Stimulated activated CD4-positive, alpha-beta T cell treated with anti-CD3 and anti-CD28 coated beads, TNF-alpha, amount 100 ng/mL, for 1 hour (primary cell): Measurements from ENCODE around the gene EMB.
"Not testable (repeated sequence)": the region's sequence is repeated elsewhere in the genome, so short reads cannot be mapped to it uniquely, and the experiment has no call there.

Experiments
- DNase-seq, 3 donors: peaks; one replicate each; pipeline ENCODE4 v3.0.0-alpha.2; 2020; ENCODE audit warnings: low read depth in 3 of 3, low spot score in 1 of 3

EMB gene, protein sequence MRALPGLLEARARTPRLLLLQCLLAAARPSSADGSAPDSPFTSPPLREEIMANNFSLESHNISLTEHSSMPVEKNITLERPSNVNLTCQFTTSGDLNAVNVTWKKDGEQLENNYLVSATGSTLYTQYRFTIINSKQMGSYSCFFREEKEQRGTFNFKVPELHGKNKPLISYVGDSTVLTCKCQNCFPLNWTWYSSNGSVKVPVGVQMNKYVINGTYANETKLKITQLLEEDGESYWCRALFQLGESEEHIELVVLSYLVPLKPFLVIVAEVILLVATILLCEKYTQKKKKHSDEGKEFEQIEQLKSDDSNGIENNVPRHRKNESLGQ

GRCh38 chr5:50440651-50441492 is at the start of gene EMB:
Gene EMB (minus strand): TSS chr5:50441288. CDS start chr5:50441151, 137 bp downstream.
- peak in 2 of 3 donors; percentile 53 to 61 for DNase-seq

GRCh38 chr5:50489491-50489890 is 48.4 kb upstream of the EMB start:
- peak in 2 of 3 donors; percentile 21 to 24 for DNase-seq

- DNase-seq: not testable (repeated sequence)
Measured at GRCh38 chr5:50478790-50479189, 37.7 kb upstream of the EMB start.

DNA sequence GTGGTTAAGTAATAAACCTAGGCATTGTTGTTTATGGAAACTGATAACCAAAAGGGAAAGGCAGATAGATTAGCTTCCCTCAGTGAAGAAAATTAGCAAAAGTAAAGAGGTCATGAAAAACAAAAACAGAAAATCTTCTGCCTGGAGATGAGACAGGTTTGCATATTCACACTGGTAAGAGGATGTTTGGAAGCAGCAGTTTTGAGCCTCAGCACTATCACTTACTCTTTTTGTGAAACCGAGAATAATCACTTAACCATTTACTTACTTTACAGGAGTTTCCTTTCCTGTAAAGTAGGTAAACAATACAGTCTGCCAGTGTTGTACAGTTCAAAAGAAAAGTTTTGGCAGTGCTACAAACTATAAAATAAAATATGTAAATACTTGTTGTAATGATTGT is 35.5 kb upstream of the EMB start:
- DNase-seq: no peak

GRCh38 chr5:50465015-50465414 is 23.9 kb upstream of the EMB start:
- not testable (repeated sequence) for DNase-seq

DNA sequence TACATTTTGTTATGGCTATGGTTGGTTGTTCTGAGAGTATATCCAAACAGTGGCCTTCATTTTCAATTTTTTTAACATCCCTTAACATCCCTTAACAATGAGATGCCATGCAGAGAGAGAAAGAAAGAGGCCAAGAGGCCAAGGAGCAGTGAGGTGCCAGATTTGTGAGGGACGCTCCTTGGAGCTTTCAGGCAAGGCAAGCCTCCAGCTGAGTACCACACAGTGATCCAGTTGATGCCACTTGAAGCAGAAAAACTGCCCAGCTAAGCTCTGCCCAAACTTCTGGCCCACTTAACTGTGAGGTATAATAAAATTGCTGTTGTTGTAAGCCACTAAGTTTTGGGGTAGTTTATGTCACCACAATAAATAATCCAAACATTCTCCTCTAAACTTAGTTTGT is 22.6 kb upstream of the EMB start:
- DNase-seq: no peak

DNA sequence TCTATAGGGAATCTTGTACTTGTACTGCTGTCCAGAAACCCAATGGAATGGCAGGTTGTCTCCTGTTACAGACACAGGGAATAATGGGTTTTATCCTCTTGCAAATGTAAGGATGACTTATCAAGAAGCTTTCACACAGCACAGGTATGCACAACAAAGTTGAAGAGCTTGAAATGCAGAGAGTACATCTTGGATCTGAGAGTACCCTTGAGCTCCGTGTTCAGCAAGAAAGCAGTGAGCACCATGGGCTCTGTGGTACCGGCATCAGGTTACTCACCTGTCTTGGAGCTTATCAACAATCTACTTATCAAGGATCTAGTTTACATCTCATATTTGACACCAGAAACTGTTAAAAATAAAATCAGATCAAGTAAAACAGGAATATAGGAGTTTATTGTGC is 22.0 kb upstream of the EMB start:
- DNase-seq: no peak

DNA sequence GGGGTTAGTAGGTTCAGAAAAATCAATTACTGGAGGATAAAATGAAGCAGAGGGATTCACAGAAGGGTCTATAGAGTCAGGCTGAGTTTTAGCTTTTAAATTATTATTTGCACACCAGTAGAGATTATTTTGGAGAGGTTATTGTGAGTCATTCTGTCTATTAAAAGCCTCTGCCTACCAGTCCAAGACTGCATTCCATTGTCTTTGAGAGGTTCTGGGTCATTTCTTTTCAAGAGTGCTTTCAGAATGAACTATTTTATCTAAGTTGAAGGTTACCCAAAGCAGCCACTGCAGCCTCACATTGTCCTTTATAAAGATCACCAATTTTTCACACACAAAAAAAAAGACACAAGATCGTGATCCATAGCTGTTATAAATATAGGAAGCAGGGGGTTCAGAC is 21.5 kb upstream of the EMB start:
- DNase-seq: not testable (repeated sequence)

DNA sequence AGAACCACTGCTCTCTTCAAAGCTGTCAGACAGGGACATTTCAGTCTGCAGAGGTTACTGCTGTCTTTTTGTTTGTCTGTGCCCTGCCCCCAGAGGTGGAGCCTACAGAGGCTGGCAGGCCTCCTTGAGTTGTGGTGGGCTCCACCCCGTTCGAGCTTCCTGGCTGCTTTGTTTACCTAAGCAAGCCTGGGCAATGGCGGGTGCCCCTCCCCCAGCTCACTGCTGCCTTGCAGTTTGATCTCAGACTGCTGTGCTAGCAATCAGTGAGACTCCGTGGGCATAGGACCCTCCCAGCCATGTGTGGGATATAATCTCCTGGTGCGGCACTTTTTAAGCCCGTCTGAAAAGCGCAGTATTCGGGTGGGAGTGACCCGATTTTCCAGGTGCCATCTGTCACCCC is 17.3 kb upstream of the EMB start:
- DNase-seq: peak in 1 of 3 donors; percentile 8

GRCh38 chr5:50449241-50449640 is 8.2 kb upstream of the EMB start:
- not testable (repeated sequence) for DNase-seq

GRCh38 chr5:50447941-50448340 is 6.9 kb upstream of the EMB start:
- no peak for DNase-seq

GRCh38 chr5:50447228-50447627 is 6.1 kb upstream of the EMB start:
- no peak for DNase-seq

DNA sequence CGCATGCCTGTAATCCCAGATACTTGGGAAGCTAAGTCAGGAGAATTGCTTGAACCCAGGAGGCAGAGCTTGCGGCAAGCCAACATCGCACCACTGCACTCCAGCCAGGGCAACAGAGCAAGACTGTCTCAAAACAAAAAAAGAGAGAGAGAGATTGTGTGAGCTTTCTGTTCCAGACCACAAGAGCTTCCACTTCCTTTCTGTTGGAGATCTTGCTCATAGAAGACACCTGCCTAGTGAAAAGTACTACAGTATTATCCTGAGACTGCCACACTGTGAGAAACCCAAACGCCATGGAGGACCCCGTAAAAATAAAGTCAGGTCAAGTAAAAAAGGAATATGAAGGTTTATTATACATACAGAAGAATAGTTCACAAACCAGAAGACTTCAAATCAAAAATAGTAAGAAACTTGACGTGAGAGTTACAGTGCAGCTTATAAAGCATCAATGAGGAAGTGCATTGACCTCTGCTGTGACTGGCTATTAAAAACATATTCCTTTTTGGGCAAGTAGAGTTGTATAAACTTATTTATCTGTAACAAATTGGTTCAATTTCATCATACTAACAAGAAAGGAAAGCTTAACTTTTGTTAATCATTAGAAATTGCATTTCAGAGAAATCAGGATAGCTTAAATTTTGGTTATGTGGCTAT is 4.3 kb upstream of the EMB start:
- no peak for DNase-seq

GRCh38 chr5:50442559-50443539 is 1.8 kb upstream of the EMB start:
- DNase-seq: not testable (repeated sequence)

DNA sequence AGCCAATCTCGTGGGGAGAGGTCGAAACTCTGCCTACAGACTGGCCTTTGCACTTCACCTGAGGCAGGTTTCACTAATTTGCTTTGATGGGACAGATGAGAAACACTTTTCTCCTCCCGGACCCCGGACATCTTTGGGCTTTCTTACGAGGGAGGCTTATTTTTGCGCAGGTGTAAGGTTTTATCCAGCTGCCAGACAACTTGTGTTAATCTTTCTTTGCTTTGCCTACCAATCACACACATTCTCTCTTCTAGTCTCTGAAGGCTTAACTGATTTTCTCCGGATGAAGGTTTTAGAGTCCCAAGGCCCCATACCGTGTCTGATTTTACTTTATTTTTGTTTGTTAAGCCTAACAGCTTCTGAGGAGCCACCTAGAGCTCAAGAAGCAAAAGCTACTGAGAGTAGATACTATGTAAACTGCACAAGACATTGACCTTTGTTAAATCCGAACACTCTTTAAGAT is 436 bp upstream of the EMB start:
- DNase-seq: no peak

GRCh38 chr5:50439221-50439620 is 1.9 kb downstream of the EMB start:
- no peak for DNase-seq

DNA sequence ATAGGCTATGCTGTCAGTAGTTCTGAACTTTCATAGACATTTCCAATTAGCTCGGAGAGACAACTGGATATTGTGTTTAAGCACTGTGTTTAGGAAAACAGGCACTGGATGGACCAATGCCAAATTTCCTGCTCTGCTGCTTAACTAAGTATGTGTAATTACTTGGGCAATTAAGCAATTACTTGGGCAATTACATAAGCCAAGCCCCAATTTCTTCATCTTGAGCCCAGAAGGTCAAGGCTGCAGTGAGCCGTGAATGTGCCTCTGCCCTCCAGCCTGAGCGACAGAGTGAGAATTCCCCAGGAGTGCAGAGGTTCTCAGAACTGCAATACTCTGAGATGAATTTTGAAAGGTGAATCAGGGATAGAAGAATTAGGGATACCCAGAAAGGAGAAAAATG is 3.0 kb downstream of the EMB start:
- DNase-seq: not testable (repeated sequence)

- no peak for DNase-seq
Measured at GRCh38 chr5:50435168-50435567, 5.9 kb downstream of the EMB start.

DNA sequence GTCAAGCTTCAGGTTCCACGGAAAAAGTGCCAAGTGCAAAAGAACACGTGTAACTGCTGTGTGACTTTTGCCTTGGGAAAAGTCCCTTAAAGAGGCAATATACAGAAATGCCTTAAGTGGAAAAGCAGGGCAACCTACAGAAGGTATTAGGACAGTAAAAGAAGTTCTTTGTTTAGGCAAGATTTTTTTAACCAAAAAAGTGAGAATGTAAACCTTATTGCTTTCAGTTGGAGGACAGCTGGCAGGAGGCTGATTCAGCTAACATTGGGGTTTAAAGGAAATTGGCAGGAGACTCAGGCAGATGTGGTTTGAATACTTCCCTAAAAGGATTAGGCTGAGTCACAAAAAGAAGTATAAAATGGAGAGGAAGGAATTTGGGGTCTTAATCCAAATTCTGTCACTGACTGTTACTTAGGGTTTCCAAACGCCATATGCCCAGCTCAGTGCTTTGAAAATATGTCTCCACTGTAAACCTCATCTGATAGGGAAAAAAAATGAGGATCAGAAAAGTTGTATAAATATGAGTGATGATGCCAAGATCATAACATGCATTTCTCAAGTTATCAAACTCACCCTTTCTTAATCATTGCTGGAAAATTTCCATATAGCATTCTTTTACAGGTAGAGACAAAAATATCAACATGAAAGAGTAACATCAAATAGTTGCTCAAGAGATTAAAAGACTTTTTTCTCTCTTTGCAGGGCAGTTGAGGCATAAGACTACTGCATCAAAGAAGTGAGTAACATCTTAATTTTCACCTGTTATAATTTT is 9.8 kb downstream of the EMB start:
- DNase-seq: not testable (repeated sequence)
